ENCODE measurements around the gene ARHGAP26. TPM values are rescaled to one million over a fixed set of nuclear protein-coding genes. Genes with fewer than 3 reads are reported as not detected.

The ARHGAP26 gene
- total RNA-seq, 1 donor from 2014 or later, result 14.1 TPM

- no peak overlapping the region for H3K4me3 Mint-ChIP-seq (ENCODE audit: unreplicated experiment)
- no peaks in the 10 kb centered on the region for H3K36me3 Mint-ChIP-seq (ENCODE audit: unreplicated experiment)
- DNase-seq (ENCODE audit: extremely low spot score, unreplicated experiment), result no peak
- H3K4me1 Mint-ChIP-seq (ENCODE audit: unreplicated experiment), result peaks cover 82% of the 10 kb centered on the region
- TF ChIP-seq CTCF (IDR thresholded peaks at IDR 0.05), result no peak
- peak overlapping the region; percentile 73 for H3K27ac Mint-ChIP-seq (ENCODE audit: unreplicated experiment)
- no peaks in the 10 kb centered on the region for H3K27me3 Mint-ChIP-seq (ENCODE audit: unreplicated experiment)
- no peaks in the 10 kb centered on the region for H3K9me3 Mint-ChIP-seq (ENCODE audit: unreplicated experiment)
Observed at GRCh38 chr5:142872217-142872616, 102.0 kb downstream of the ARHGAP26 start.

GRCh38 chr5:142872795-142873194, 102.6 kb downstream of the ARHGAP26 start:
- no peaks in the 10 kb centered on the region for H3K9me3 Mint-ChIP-seq (ENCODE audit: unreplicated experiment)
- DNase-seq (ENCODE audit: extremely low spot score, unreplicated experiment), result no peak
- H3K27ac Mint-ChIP-seq (ENCODE audit: unreplicated experiment), result peak overlapping the region; percentile 73
- no peak overlapping the region for H3K4me3 Mint-ChIP-seq (ENCODE audit: unreplicated experiment)
- H3K36me3 Mint-ChIP-seq (ENCODE audit: unreplicated experiment), result no peaks in the 10 kb centered on the region
- H3K4me1 Mint-ChIP-seq (ENCODE audit: unreplicated experiment), result peaks cover 76% of the 10 kb centered on the region
- TF ChIP-seq CTCF (IDR thresholded peaks at IDR 0.05), result no peak
- H3K27me3 Mint-ChIP-seq (ENCODE audit: unreplicated experiment), result no peaks in the 10 kb centered on the region

GRCh38 chr5:142873831-142874230, 103.7 kb downstream of the ARHGAP26 start:
- H3K9me3 Mint-ChIP-seq (ENCODE audit: unreplicated experiment), result no peaks in the 10 kb centered on the region
- DNase-seq (ENCODE audit: extremely low spot score, unreplicated experiment), result no peak
- peak; percentile 44 for TF ChIP-seq CTCF (IDR thresholded peaks at IDR 0.05)
- H3K36me3 Mint-ChIP-seq (ENCODE audit: unreplicated experiment), result no peaks in the 10 kb centered on the region
- H3K4me3 Mint-ChIP-seq (ENCODE audit: unreplicated experiment), result no peak overlapping the region
- peak overlapping the region; percentile 69 for H3K27ac Mint-ChIP-seq (ENCODE audit: unreplicated experiment)
- H3K27me3 Mint-ChIP-seq (ENCODE audit: unreplicated experiment), result no peaks in the 10 kb centered on the region
- H3K4me1 Mint-ChIP-seq (ENCODE audit: unreplicated experiment), result peaks cover 66% of the 10 kb centered on the region

- no peak for TF ChIP-seq CTCF (IDR thresholded peaks at IDR 0.05)
- no peaks in the 10 kb centered on the region for H3K27me3 Mint-ChIP-seq (ENCODE audit: unreplicated experiment)
- no peak for DNase-seq (ENCODE audit: extremely low spot score, unreplicated experiment)
- no peak overlapping the region for H3K4me3 Mint-ChIP-seq (ENCODE audit: unreplicated experiment)
- no peaks in the 10 kb centered on the region for H3K36me3 Mint-ChIP-seq (ENCODE audit: unreplicated experiment)
- H3K9me3 Mint-ChIP-seq (ENCODE audit: unreplicated experiment), result no peaks in the 10 kb centered on the region
- H3K27ac Mint-ChIP-seq (ENCODE audit: unreplicated experiment), result peak overlapping the region; percentile 69
- H3K4me1 Mint-ChIP-seq (ENCODE audit: unreplicated experiment), result peaks cover 63% of the 10 kb centered on the region
Observed at GRCh38 chr5:142874540-142874939, 104.4 kb downstream of the ARHGAP26 start.

GRCh38 chr5:142875936-142876335, 105.8 kb downstream of the ARHGAP26 start:
- H3K4me1 Mint-ChIP-seq (ENCODE audit: unreplicated experiment), result peaks cover 58% of the 10 kb centered on the region
- TF ChIP-seq CTCF (IDR thresholded peaks at IDR 0.05), result no peak
- no peaks in the 10 kb centered on the region for H3K36me3 Mint-ChIP-seq (ENCODE audit: unreplicated experiment)

More at GRCh38 chr5:142875936-142876335, 105.8 kb downstream of the ARHGAP26 start:
- Mint-ChIP-seq H3K4me3 (ENCODE audit: unreplicated experiment) (no peak overlapping the region), H3K27ac (ENCODE audit: unreplicated experiment) (no peak overlapping the region), H3K27me3 (ENCODE audit: unreplicated experiment) (no peaks in the 10 kb centered on the region), H3K9me3 (ENCODE audit: unreplicated experiment) (no peaks in the 10 kb centered on the region)
- DNase-seq (ENCODE audit: extremely low spot score, unreplicated experiment), result no peak

Data from osteocyte (in vitro differentiated cells).